ENCODE data around the gene FIBCD1. TPM values are rescaled to one million over a fixed set of nuclear protein-coding genes. Genes with fewer than 3 reads are reported as not detected.

The FIBCD1 gene
- total RNA-seq, 2 donors from 2014 or later = not detected

GRCh38 chr9:130942084-130942483, 3.0 kb upstream of the FIBCD1 start:
- Mint-ChIP-seq H3K9me3 (no peaks in the 10 kb centered on the region), H3K4me3 (no peak overlapping the region), H3K4me1 (ENCODE audit: low read depth in 2 of 2) (peaks cover 0 to 8% of the 10 kb centered on the region in 2 donors), H3K36me3 (no peaks in the 10 kb centered on the region), H3K27me3 (peaks cover 29 to 30% of the 10 kb centered on the region in 2 donors), H3K27ac (no peak overlapping the region)
- ATAC-seq (no peak), DNase-seq (ENCODE audit: low spot score) (no peak)

- Mint-ChIP-seq H3K27ac (no peak overlapping the region), H3K27me3 (peaks cover 37 to 42% of the 10 kb centered on the region in 2 donors), H3K4me1 (ENCODE audit: low read depth in 2 of 2) (peaks cover 0 to 11% of the 10 kb centered on the region in 2 donors), H3K4me3 (no peak overlapping the region), H3K36me3 (no peaks in the 10 kb centered on the region), H3K9me3 (no peaks in the 10 kb centered on the region)
- DNase-seq (ENCODE audit: low spot score) = peak; percentile 75
- ATAC-seq = peak; percentile 64 to 73
Observed at GRCh38 chr9:130940693-130941576, 1.9 kb upstream of the FIBCD1 start.

- H3K4me3 Mint-ChIP-seq = no peak overlapping the region
- no peaks in the 10 kb centered on the region for H3K9me3 Mint-ChIP-seq
- H3K36me3 Mint-ChIP-seq = no peaks in the 10 kb centered on the region
- peaks cover 0 to 11% of the 10 kb centered on the region in 2 donors for H3K4me1 Mint-ChIP-seq (ENCODE audit: low read depth in 2 of 2)
- no peak for DNase-seq (ENCODE audit: low spot score)
- no peak for ATAC-seq
- peaks cover 37 to 40% of the 10 kb centered on the region in 2 donors for H3K27me3 Mint-ChIP-seq
- no peak overlapping the region for H3K27ac Mint-ChIP-seq
Observed at GRCh38 chr9:130940027-130940549, 1.0 kb upstream of the FIBCD1 start.

DNA sequence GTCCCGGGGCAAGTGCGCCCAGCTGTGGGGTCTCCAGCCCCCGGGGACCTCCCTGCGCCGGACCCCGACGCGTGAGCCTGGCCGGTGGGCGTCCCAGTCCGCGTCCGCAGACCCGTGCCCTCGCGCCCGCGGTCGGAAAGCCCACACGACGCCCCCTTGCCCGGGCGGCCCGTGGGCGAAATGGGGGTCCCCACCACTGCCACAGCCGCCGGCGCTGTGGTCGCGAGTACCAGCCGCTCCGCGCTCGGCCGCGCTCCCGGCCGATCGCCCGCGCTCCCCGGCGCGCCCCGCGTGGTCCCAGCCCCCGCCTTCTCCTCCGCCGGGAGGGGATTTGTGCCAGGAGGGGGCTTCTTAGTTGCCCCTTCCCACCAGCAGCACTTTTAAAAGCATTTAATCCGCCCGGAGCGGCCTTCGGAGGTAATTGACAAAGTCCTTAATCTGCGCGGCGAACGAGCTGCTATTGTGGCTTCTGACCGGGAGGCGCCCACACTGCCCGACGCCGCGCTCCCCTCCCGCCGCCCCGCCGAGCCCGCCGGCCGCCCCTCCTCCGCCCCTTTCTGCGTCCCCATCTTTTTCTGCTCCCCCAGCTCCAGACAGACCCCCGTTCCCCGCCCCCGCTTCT, 469 bp upstream of the FIBCD1 start:
- Mint-ChIP-seq H3K4me3 (no peak overlapping the region), H3K27me3 (peaks cover 42 to 44% of the 10 kb centered on the region in 2 donors), H3K36me3 (no peaks in the 10 kb centered on the region), H3K9me3 (no peaks in the 10 kb centered on the region), H3K4me1 (ENCODE audit: low read depth in 2 of 2) (peaks cover 0 to 11% of the 10 kb centered on the region in 2 donors), H3K27ac (no peak overlapping the region)
- ATAC-seq (no peak), DNase-seq (ENCODE audit: low spot score) (no peak)

- DNase-seq (ENCODE audit: low spot score) = no peak
- Mint-ChIP-seq H3K27me3 (peaks cover 39 to 43% of the 10 kb centered on the region in 2 donors), H3K9me3 (no peaks in the 10 kb centered on the region), H3K4me3 (no peak overlapping the region), H3K36me3 (no peaks in the 10 kb centered on the region), H3K4me1 (ENCODE audit: low read depth in 2 of 2) (peaks cover 0 to 11% of the 10 kb centered on the region in 2 donors), H3K27ac (no peak overlapping the region)
- ATAC-seq = no peak
Observed at GRCh38 chr9:130938184-130938651, 829 bp downstream of the FIBCD1 start.

DNA sequence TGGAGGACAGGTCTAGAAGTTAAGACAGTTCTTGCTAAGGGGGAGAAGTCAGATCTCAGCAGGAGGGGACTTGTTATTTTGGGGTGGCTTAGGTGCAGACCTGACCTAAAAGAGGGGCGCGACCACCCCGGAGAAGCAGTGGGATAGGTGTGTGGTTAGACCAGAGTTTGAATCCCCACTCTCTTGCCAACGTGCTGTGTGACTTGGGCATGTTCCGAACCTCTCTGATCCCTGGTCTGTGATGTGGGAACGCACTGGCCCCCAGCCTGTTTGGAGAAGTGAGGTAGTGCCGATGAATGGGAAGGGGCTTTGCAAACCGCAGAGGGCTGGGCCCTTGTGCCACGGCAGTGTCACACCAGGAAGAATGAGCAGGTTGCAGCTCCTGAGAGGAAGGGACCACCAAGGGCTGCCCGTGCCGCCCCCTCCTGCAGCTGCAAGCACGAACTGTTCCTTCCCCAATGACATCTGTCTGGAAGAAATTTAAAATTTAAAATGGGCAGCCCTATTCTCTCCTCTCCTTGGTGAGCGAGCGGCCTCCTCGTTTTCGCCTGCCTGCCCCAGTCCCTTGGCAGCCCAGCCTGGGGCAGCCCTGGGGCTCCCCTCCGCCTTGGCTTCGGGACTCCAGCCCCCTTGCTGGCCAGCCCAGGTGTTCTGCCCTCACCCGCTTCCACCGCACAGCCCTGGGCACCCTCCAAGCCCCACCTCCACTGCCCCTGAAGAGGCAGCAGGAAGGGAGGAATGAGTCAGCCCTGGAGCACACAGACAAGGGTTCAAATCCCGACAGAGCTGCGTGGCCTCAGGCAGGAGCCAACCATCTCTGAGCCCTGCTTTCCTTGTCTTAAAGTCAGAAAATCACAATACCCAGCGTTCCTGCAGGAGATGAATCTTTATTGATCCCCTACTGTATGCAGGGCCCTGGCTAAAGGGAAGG, 1.6 kb downstream of the FIBCD1 start:
- H3K4me1 Mint-ChIP-seq (ENCODE audit: low read depth in 2 of 2) = peaks cover 0 to 11% of the 10 kb centered on the region in 2 donors
- H3K4me3 Mint-ChIP-seq = peak overlapping the region; percentile 15
- no peak for ATAC-seq
- no peaks in the 10 kb centered on the region for H3K9me3 Mint-ChIP-seq
- H3K36me3 Mint-ChIP-seq = no peaks in the 10 kb centered on the region
- DNase-seq (ENCODE audit: low spot score) = no peak
- no peak overlapping the region for H3K27ac Mint-ChIP-seq
- peaks cover 45 to 50% of the 10 kb centered on the region in 2 donors for H3K27me3 Mint-ChIP-seq

GRCh38 chr9:130936285-130937117, 2.5 kb downstream of the FIBCD1 start:
- H3K36me3 Mint-ChIP-seq = no peaks in the 10 kb centered on the region
- peak overlapping the region; percentile 15 for H3K4me3 Mint-ChIP-seq
- H3K4me1 Mint-ChIP-seq (ENCODE audit: low read depth in 2 of 2) = peaks cover 0 to 11% of the 10 kb centered on the region in 2 donors
- no peaks in the 10 kb centered on the region for H3K9me3 Mint-ChIP-seq
- ATAC-seq = no peak
- no peak for DNase-seq (ENCODE audit: low spot score)
- H3K27me3 Mint-ChIP-seq = peaks cover 47 to 59% of the 10 kb centered on the region in 2 donors
- H3K27ac Mint-ChIP-seq = no peak overlapping the region

DNA sequence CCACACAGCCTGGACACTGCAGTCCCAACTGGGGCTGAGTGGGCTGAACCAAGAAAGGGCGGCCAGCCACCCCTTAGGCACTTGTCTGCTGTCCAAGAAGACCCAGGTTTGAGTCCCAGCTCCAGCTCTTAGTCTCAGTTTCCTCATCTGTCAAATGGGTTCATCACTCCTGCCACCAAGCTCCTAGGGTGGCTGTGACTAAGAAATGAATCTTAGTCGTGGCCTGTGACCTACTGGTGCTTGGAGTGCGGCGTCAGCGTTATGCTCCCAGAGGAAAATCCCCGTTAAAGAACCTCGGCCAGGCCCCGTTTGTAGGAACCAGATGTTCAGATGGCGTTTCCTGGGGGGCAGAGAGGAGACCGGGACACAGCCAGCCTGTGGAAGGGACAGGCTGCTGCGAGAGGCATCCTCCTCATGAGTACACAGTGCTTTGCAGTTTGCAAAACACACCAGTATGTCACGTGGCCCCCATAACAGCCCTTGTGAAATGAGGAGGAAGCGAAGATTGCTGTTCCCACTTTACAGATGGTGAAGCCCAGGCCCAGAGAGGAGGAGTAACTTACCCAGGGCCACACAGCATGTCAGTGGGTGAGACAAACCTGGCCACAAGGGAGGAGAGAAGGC, 3.3 kb downstream of the FIBCD1 start:
- Mint-ChIP-seq H3K4me1 (ENCODE audit: low read depth in 2 of 2) (peaks cover 0 to 10% of the 10 kb centered on the region in 2 donors), H3K4me3 (no peak overlapping the region), H3K27ac (no peak overlapping the region), H3K9me3 (no peaks in the 10 kb centered on the region), H3K27me3 (peaks cover 40 to 52% of the 10 kb centered on the region in 2 donors), H3K36me3 (no peaks in the 10 kb centered on the region)
- DNase-seq (ENCODE audit: low spot score) (no peak), ATAC-seq (no peak)

- no peaks in the 10 kb centered on the region for H3K9me3 Mint-ChIP-seq
- no peaks in the 10 kb centered on the region for H3K36me3 Mint-ChIP-seq
- ATAC-seq = no peak
Observed at GRCh38 chr9:130934702-130935647, 4.1 kb downstream of the FIBCD1 start.

GRCh38 chr9:130934246-130934645, 4.8 kb downstream of the FIBCD1 start:
- DNase-seq (ENCODE audit: low spot score) (no peak), ATAC-seq (no peak)
- Mint-ChIP-seq H3K27me3 (peaks cover 41 to 47% of the 10 kb centered on the region in 2 donors), H3K36me3 (no peaks in the 10 kb centered on the region), H3K27ac (no peak overlapping the region), H3K9me3 (no peaks in the 10 kb centered on the region), H3K4me1 (ENCODE audit: low read depth in 2 of 2) (peaks cover 0 to 6% of the 10 kb centered on the region in 2 donors), H3K4me3 (no peak overlapping the region)

More at GRCh38 chr9:130934702-130935647, 4.1 kb downstream of the FIBCD1 start:
- DNase-seq (ENCODE audit: low spot score) = no peak
- Mint-ChIP-seq H3K4me1 (ENCODE audit: low read depth in 2 of 2) (peaks cover 0 to 6% of the 10 kb centered on the region in 2 donors), H3K27me3 (peaks cover 39 to 47% of the 10 kb centered on the region in 2 donors), H3K4me3 (no peak overlapping the region), H3K27ac (no peak overlapping the region)

Data from natural killer cell treated with Interleukin-12 subunit alpha and Interleukin-12 subunit beta and Interleukin-15 and Interleukin-18, amount 100 ng/mL, for 72 hours (primary cell).